ENCODE results near the gene CTAG2. TPM values are rescaled to one million over a fixed set of nuclear protein-coding genes. Genes with fewer than 3 reads are reported as not detected.
"Not testable (repeated sequence)": the region's sequence is repeated elsewhere in the genome, so short reads cannot be mapped to it uniquely, and the experiment has no call there.

The CTAG2 gene
- total RNA-seq, 1 experiment from 2014 or later: not detected

- H3K9me3 Mint-ChIP-seq (ENCODE audit: low read depth, unreplicated experiment); DNase-seq; H3K4me1 Mint-ChIP-seq (ENCODE audit: low read depth, unreplicated experiment); H3K27ac Mint-ChIP-seq (ENCODE audit: unreplicated experiment); H3K4me3 Mint-ChIP-seq (ENCODE audit: low read depth, unreplicated experiment); BruUV-seq (replicated peaks); H3K36me3 Mint-ChIP-seq (ENCODE audit: insufficient read depth, unreplicated experiment); intact Hi-C loops (cut with micrococcal nuclease; ENCODE audit: unreplicated experiment): not testable (repeated sequence)
- CTCF ChIA-PET: interaction anchor here (0.6 kb wide), 1 partner anchor 349 kb away, joined by 3 read pairs; no protein-coding TSS in a partner anchor
- peaks cover 90% of the 10 kb centered on the region for H3K27me3 Mint-ChIP-seq (ENCODE audit: unreplicated experiment)
Measured at GRCh38 chrX:154670848-154671247, 17.5 kb upstream of the CTAG2 start.

- peaks cover 77% of the 10 kb centered on the region for H3K27me3 Mint-ChIP-seq (ENCODE audit: unreplicated experiment)
- CTCF ChIA-PET: no interaction called here
- H3K4me3 Mint-ChIP-seq (ENCODE audit: low read depth, unreplicated experiment): no peak overlapping the region
- no peaks in the 10 kb centered on the region for H3K4me1 Mint-ChIP-seq (ENCODE audit: low read depth, unreplicated experiment)
- no TSS peak for BruUV-seq (replicated peaks)
- DNase-seq: no peak
- peaks cover 5% of the 10 kb centered on the region for H3K9me3 Mint-ChIP-seq (ENCODE audit: low read depth, unreplicated experiment)
- no peak overlapping the region for H3K27ac Mint-ChIP-seq (ENCODE audit: unreplicated experiment)
- no peaks in the 10 kb centered on the region for H3K36me3 Mint-ChIP-seq (ENCODE audit: insufficient read depth, unreplicated experiment)
- no peak for TF ChIP-seq CTCF (IDR thresholded peaks at IDR 0.05; ENCODE audit: unreplicated experiment)
- intact Hi-C loops (cut with micrococcal nuclease; ENCODE audit: unreplicated experiment): no loop called here
Measured at GRCh38 chrX:154661899-154662298, 8.5 kb upstream of the CTAG2 start.

- Mint-ChIP-seq H3K4me1 (ENCODE audit: low read depth, unreplicated experiment) (no peaks in the 10 kb centered on the region), H3K4me3 (ENCODE audit: low read depth, unreplicated experiment) (no peak overlapping the region), H3K9me3 (ENCODE audit: low read depth, unreplicated experiment) (peaks cover 5% of the 10 kb centered on the region), H3K27ac (ENCODE audit: unreplicated experiment) (no peak overlapping the region), H3K36me3 (ENCODE audit: insufficient read depth, unreplicated experiment) (no peaks in the 10 kb centered on the region), H3K27me3 (ENCODE audit: unreplicated experiment) (peaks cover 80% of the 10 kb centered on the region)
- no peak for TF ChIP-seq CTCF (IDR thresholded peaks at IDR 0.05; ENCODE audit: unreplicated experiment)
- intact Hi-C loops (cut with micrococcal nuclease; ENCODE audit: unreplicated experiment): no loop called here
- BruUV-seq (replicated peaks): no TSS peak
- CTCF ChIA-PET: no interaction called here
- DNase-seq: no peak
Measured at GRCh38 chrX:154661170-154661569, 7.8 kb upstream of the CTAG2 start.

GRCh38 chrX:154660541-154660940, 7.2 kb upstream of the CTAG2 start:
- DNase-seq: no peak
- BruUV-seq (replicated peaks): no TSS peak
- peaks cover 5% of the 10 kb centered on the region for H3K9me3 Mint-ChIP-seq (ENCODE audit: low read depth, unreplicated experiment)
- no peaks in the 10 kb centered on the region for H3K36me3 Mint-ChIP-seq (ENCODE audit: insufficient read depth, unreplicated experiment)
- CTCF ChIA-PET: no interaction called here
- TF ChIP-seq CTCF (IDR thresholded peaks at IDR 0.05; ENCODE audit: unreplicated experiment): no peak
- no peak overlapping the region for H3K4me3 Mint-ChIP-seq (ENCODE audit: low read depth, unreplicated experiment)
- peaks cover 86% of the 10 kb centered on the region for H3K27me3 Mint-ChIP-seq (ENCODE audit: unreplicated experiment)
- intact Hi-C loops (cut with micrococcal nuclease; ENCODE audit: unreplicated experiment): no loop called here
- no peaks in the 10 kb centered on the region for H3K4me1 Mint-ChIP-seq (ENCODE audit: low read depth, unreplicated experiment)
- no peak overlapping the region for H3K27ac Mint-ChIP-seq (ENCODE audit: unreplicated experiment)

GRCh38 chrX:154658957-154659356, 5.6 kb upstream of the CTAG2 start:
- H3K4me3 Mint-ChIP-seq (ENCODE audit: low read depth, unreplicated experiment): no peak overlapping the region
- no TSS peak for BruUV-seq (replicated peaks)
- H3K27me3 Mint-ChIP-seq (ENCODE audit: unreplicated experiment): peaks cover 97% of the 10 kb centered on the region
- intact Hi-C loops (cut with micrococcal nuclease; ENCODE audit: unreplicated experiment): no loop called here
- CTCF ChIA-PET: no interaction called here
- H3K36me3 Mint-ChIP-seq (ENCODE audit: insufficient read depth, unreplicated experiment): no peaks in the 10 kb centered on the region
- peaks cover 5% of the 10 kb centered on the region for H3K9me3 Mint-ChIP-seq (ENCODE audit: low read depth, unreplicated experiment)
- DNase-seq: no peak
- H3K4me1 Mint-ChIP-seq (ENCODE audit: low read depth, unreplicated experiment): peaks cover 7% of the 10 kb centered on the region
- no peak overlapping the region for H3K27ac Mint-ChIP-seq (ENCODE audit: unreplicated experiment)
- no peak for TF ChIP-seq CTCF (IDR thresholded peaks at IDR 0.05; ENCODE audit: unreplicated experiment)

Data from Calu3 (cell line).